GM23248 (cell line): ENCODE measurements around the gene SLC44A3. TPM values are rescaled to one million over a fixed set of nuclear protein-coding genes. Genes with fewer than 3 reads are reported as not detected.
A peak's percentile ranks its signal among the peaks of the same experiment; 100 is the strongest.

Experiments used
- DNase-seq: peaks from one replicate; pipeline ENCODE4 v3.0.0-alpha.2; 2015
- H2AFZ ChIP-seq: fragments of 200-600 bp; sonication (generic); 2 replicates; pipeline ENCODE4 v1.6.1; 2016; ENCODE audit warnings: antibody characterized with exemption
- H3F3A ChIP-seq: fragments of 200-600 bp; sonication (generic); 2 replicates; pipeline ENCODE4 v1.6.1; 2016; ENCODE audit warnings: mild to moderate bottlenecking, antibody characterized with exemption, mixed run types; ENCODE audit not compliant: insufficient read depth
- H3K27ac ChIP-seq: fragments of 200-600 bp; sonication (generic); 2 replicates; pipeline ENCODE4 v1.5.1; 2016; ENCODE audit warnings: mild to moderate bottlenecking
- H3K27me3 ChIP-seq: fragments of 200-600 bp; sonication (generic); replicated peaks from 2 replicates; pipeline ENCODE4 v1.6.1; 2016; ENCODE audit warnings: mild to moderate bottlenecking; ENCODE audit not compliant: insufficient read depth
- H3K36me3 ChIP-seq: fragments of 200-600 bp; sonication (generic); 2 replicates; pipeline ENCODE4 v1.6.1; 2016; ENCODE audit warnings: low read depth, mild to moderate bottlenecking
- H3K4me1 ChIP-seq: fragments of 200-600 bp; sonication (generic); 2 replicates; pipeline ENCODE4 v1.6.1; 2016; ENCODE audit warnings: mild to moderate bottlenecking; ENCODE audit not compliant: insufficient read depth
- H3K4me2 ChIP-seq: fragments of 200-600 bp; sonication (generic); one replicate; pipeline ENCODE4 v1.6.1; 2016; ENCODE audit warnings: mild to moderate bottlenecking; ENCODE audit not compliant: unreplicated experiment
- H3K4me3 ChIP-seq: fragments of 200-600 bp; sonication (generic); 2 replicates; pipeline ENCODE4 v1.5.1; 2016; ENCODE audit warnings: mild to moderate bottlenecking
- H3K79me2 ChIP-seq: fragments of 200-600 bp; sonication (generic); 2 replicates; pipeline ENCODE4 v1.6.1; 2016; ENCODE audit warnings: mild to moderate bottlenecking; ENCODE audit not compliant: insufficient read depth
- H3K9ac ChIP-seq: fragments of 200-600 bp; sonication (generic); 2 replicates; pipeline ENCODE4 v1.6.1; 2016; ENCODE audit warnings: mild to moderate bottlenecking
- H3K9me2 ChIP-seq: fragments of 200-600 bp; sonication (generic); 2 replicates; pipeline ENCODE4 v1.6.1; 2016; ENCODE audit warnings: mixed run types, mild to moderate bottlenecking, moderate library complexity; ENCODE audit not compliant: insufficient read depth
- H3K9me3 ChIP-seq: fragments of 200-600 bp; sonication (generic); one replicate; pipeline ENCODE4 v1.6.1; 2017; ENCODE audit warnings: low read depth
- H4K20me1 ChIP-seq: fragments of 200-600 bp; sonication (generic); 2 replicates; pipeline ENCODE4 v1.6.0; 2016; ENCODE audit not compliant: insufficient read depth
- EZH2 ChIP-seq: fragments of 200-600 bp; sonication (generic); IDR thresholded peaks from 2 replicates; pipeline ENCODE4 v1.6.1; 2018; ENCODE audit warnings: antibody characterized with exemption, mild to moderate bottlenecking; ENCODE audit not compliant: insufficient read depth, poor library complexity, severe bottlenecking
- EZH2phosphoT487 ChIP-seq: fragments of 200-600 bp; sonication (generic); IDR thresholded peaks from 2 replicates; pipeline ENCODE4 v1.6.1; 2018; ENCODE audit warnings: antibody characterized with exemption, moderate library complexity, mild to moderate bottlenecking, low read depth; ENCODE audit not compliant: insufficient read depth
- WGBS, 2 experiments: methylation state at CpG; one replicate each; pipeline ENCODE4 v1.1.6; 2015 to 2017; ENCODE audit warnings: low lambda C conversion rate in 2 of 2, low coverage in 1 of 2; ENCODE audit errors: missing lambda C conversion rate in 2 of 2; 5-methylcytosine and 5-hydroxymethylcytosine counted together
- in situ Hi-C: fragments of 300-500 bp; cut with MboI; formaldehyde crosslinking; loops from 2 replicates; pipeline ENCODE4 v1.15.0; 2020
- polyA plus RNA-seq: library from polyadenylated mRNA; unstranded; fragments of >200 nt; fragmentation: Nextera tagmentation; extraction: Ambion mirVana; gene quantifications from 2 replicates; pipeline ENCODE4 v1.2.1, GENCODE V29; 2016
- total RNA-seq: library from RNA; depleted of rRNA; stranded (reverse); fragments of >200 nt; shearing (Covaris generic); gene quantifications from 2 replicates; pipeline ENCODE4 v1.2.3, GENCODE V29; 2014

The SLC44A3 gene
- total and polyA plus RNA-seq, 2 experiments from 2014 or later: 1.6 to 2.0 TPM

DNA sequence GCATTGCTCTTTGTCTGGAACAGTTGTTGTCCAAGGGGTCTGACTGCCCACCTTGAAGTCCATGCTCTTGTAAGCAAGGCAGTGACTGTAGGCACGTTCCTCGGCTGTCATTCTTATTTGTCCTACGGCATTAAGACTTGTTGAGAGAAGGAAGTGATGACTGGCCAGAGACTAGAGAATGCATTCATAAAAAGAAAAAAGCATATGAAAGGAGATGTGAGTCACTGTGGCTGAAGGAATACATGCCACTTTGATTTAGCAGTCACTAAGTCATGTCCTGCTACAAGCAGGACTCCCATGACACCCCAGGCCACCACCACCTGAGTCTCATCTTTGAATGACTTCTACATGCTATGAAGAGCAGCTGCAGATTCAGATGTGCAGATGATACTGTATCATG lies 56.2 kb downstream of the SLC44A3 start:
- no peaks in the 10 kb centered on the region for H3K79me2 ChIP-seq
- H3K9me3 ChIP-seq: no peaks in the 10 kb centered on the region
- in situ Hi-C loops: no loop called here
- WGBS, 2 experiments: 41 to 62% methylated on average over 3 of the region's 3 CpGs
- no peaks in the 10 kb centered on the region for H3K27me3 ChIP-seq
- H3K9ac ChIP-seq: no peak overlapping the region
- H3K4me2 ChIP-seq: no peak overlapping the region
- no peaks in the 10 kb centered on the region for H3K36me3 ChIP-seq
- no peaks in the 10 kb centered on the region for H3K9me2 ChIP-seq
- H3K4me3 ChIP-seq: no peak overlapping the region
- H2AFZ ChIP-seq: no peak overlapping the region
- H4K20me1 ChIP-seq: no peaks in the 10 kb centered on the region
- H3K27ac ChIP-seq: no peak overlapping the region
- no peak for TF ChIP-seq EZH2phosphoT487
- no peak for TF ChIP-seq EZH2
- H3F3A ChIP-seq: no peaks in the 10 kb centered on the region; the same call in 1 of the 2 replicates
- peak; percentile 65 for DNase-seq
- peaks cover 20% of the 10 kb centered on the region for H3K4me1 ChIP-seq

DNA sequence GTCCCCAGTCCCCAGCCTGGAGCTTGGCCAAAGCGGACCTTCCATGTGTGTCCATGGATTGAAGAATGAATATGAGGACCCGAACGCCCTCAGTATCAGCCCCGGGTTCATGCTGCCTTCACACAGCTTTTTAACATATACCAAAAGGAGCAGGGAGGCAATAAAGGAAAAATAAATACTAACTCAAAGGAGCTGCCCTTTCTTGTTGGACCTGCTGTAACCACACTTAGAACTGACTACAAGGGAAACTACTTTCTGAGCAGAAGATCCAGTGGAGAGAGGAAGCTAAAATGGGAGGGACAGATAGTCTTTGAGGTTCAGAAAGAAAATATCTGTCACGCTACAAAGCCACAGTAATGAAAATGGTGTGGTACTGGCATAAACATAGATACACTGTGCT lies 58.2 kb downstream of the SLC44A3 start:
- in situ Hi-C loops: no loop called here
- H3K4me3 ChIP-seq: no peak overlapping the region

DNA sequence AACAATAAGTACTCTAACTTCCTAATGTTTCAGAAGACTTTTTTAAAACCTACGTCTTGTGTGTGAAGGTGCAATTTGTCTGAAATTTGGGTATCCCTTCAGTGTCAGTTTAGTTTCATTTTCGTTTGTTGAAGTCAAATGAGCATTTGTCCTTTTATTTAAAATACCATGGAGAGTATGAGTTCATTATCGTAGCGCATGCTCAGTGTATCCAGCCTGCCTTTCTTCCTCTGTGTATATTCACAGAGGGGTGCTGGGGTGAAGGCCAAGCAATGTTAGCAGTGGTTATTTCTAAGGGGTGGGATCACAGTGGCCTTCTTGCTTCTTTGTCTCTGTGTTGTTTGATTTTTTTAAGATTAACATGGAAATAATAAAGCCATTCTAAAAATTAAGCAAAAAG lies 63.5 kb downstream of the SLC44A3 start:
- Histone ChIP-seq H3K4me1 (peaks cover 14% of the 10 kb centered on the region), H4K20me1 (no peaks in the 10 kb centered on the region), H3K9me3 (no peaks in the 10 kb centered on the region), H3K9me2 (no peaks in the 10 kb centered on the region), H3K27ac (peak overlapping the region; percentile 91), H3K36me3 (no peaks in the 10 kb centered on the region), H3K9ac (peak overlapping the region; percentile 80), H2AFZ (peak overlapping the region; percentile 91), H3K4me3 (peak overlapping the region; percentile 45), H3K4me2 (peak overlapping the region; percentile 66), H3K79me2 (no peaks in the 10 kb centered on the region), H3K27me3 (no peaks in the 10 kb centered on the region), H3F3A (peaks cover 10% of the 10 kb centered on the region; the same call in 1 of the 2 replicates)
- in situ Hi-C loops: no loop called here
- 6 to 10% methylated on average over 4 of the region's 4 CpGs for WGBS, 2 experiments
- TF ChIP-seq EZH2phosphoT487: no peak
- no peak for TF ChIP-seq EZH2
- DNase-seq: peak; percentile 78

More for the DNA sequence above, 58.2 kb downstream of the SLC44A3 start:
- Histone ChIP-seq H3K9ac (no peak overlapping the region), H3F3A (peaks cover 1% of the 10 kb centered on the region; the same call in 1 of the 2 replicates), H3K4me2 (no peak overlapping the region), H3K4me1 (peaks cover 18% of the 10 kb centered on the region), H3K9me2 (no peaks in the 10 kb centered on the region), H3K9me3 (no peaks in the 10 kb centered on the region), H3K36me3 (no peaks in the 10 kb centered on the region), H3K79me2 (no peaks in the 10 kb centered on the region), H3K27me3 (no peaks in the 10 kb centered on the region), H2AFZ (no peak overlapping the region), H3K27ac (no peak overlapping the region), H4K20me1 (no peaks in the 10 kb centered on the region)
- TF ChIP-seq EZH2 (no peak), EZH2phosphoT487 (no peak)
- 97 to 98% methylated on average over 5 of the region's 5 CpGs for WGBS, 2 experiments
- no peak for DNase-seq

DNA sequence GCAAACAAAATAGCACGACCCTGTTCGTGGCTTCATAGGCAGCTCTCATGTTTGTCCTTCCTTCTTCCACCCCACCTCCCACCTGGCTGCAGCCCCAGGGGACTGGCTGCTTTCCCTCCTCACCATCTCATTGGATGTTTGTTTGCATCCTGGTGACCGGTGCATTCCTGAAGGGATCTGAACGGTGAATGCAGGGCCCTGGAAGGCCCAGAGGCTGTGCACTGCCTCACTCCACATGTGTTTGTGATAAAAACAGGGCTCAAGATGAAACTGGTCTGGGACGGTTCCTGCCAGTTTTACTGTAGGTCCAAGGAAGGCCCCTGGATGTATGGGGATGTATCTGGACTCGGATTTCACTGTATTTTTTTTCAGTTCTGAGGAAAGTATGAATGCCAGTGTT lies 63.9 kb downstream of the SLC44A3 start:
- Histone ChIP-seq H3K79me2 (no peaks in the 10 kb centered on the region), H3K27ac (peak overlapping the region; percentile 91), H3F3A (peaks cover 10% of the 10 kb centered on the region; the same call in 1 of the 2 replicates), H3K4me3 (peak overlapping the region; percentile 45), H3K27me3 (no peaks in the 10 kb centered on the region), H3K9me2 (no peaks in the 10 kb centered on the region), H3K4me2 (peak overlapping the region; percentile 66), H3K36me3 (no peaks in the 10 kb centered on the region), H3K4me1 (peaks cover 14% of the 10 kb centered on the region), H3K9me3 (no peaks in the 10 kb centered on the region), H3K9ac (peak overlapping the region; percentile 80), H2AFZ (peak overlapping the region; percentile 91), H4K20me1 (no peaks in the 10 kb centered on the region)
- in situ Hi-C loops: no loop called here
- TF ChIP-seq EZH2: no peak
- TF ChIP-seq EZH2phosphoT487: no peak
- peak; percentile 84 for DNase-seq
- 4 to 5% methylated on average over 6 of the region's 6 CpGs for whole genome bisulfite sequencing, 2 experiments

DNA sequence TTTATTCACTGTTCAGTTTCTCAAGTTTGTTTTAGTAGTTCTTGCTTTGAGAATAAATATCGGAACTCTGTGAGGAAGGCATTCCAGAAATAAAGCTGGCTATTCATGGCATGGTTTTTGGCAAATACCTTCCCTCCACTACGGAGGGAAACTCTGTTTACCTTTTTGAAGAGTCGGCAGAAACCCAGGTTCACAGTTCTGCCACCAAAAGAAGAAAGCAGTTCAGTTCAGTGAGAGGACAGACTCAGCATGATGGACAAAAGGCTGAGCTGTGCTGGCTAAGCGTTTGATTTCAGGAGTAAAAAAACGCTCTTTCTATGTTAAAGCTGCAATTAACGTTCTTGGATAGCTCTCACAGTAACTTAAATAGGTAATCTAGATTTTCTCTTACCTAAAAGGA lies 64.3 kb downstream of the SLC44A3 start:
- Histone ChIP-seq H3K4me3 (peak overlapping the region; percentile 45), H3K4me1 (peaks cover 14% of the 10 kb centered on the region), H3K9ac (peak overlapping the region; percentile 80), H3K27me3 (no peaks in the 10 kb centered on the region), H4K20me1 (no peaks in the 10 kb centered on the region), H3K36me3 (no peaks in the 10 kb centered on the region), H3F3A (peaks cover 10% of the 10 kb centered on the region; the same call in 1 of the 2 replicates), H3K27ac (peak overlapping the region; percentile 91), H3K9me2 (no peaks in the 10 kb centered on the region), H3K4me2 (peak overlapping the region; percentile 66), H3K79me2 (no peaks in the 10 kb centered on the region), H3K9me3 (no peaks in the 10 kb centered on the region), H2AFZ (peak overlapping the region; percentile 91)
- peak; percentile 44 for DNase-seq
- TF ChIP-seq EZH2phosphoT487: no peak
- TF ChIP-seq EZH2: no peak
- in situ Hi-C loops: no loop called here
- WGBS, 2 experiments: 22 to 30% methylated on average over 6 of the region's 6 CpGs
